DMS153 (cell line): Measurements from ENCODE around the gene RBMS1.
A peak's percentile ranks its signal among the peaks of the same experiment; 100 is the strongest.

Source experiments
- DNase-seq: peaks from one replicate; lab custom pipeline; 2025; lab: John Stamatoyannopoulos, UW

RBMS1 gene

DNA sequence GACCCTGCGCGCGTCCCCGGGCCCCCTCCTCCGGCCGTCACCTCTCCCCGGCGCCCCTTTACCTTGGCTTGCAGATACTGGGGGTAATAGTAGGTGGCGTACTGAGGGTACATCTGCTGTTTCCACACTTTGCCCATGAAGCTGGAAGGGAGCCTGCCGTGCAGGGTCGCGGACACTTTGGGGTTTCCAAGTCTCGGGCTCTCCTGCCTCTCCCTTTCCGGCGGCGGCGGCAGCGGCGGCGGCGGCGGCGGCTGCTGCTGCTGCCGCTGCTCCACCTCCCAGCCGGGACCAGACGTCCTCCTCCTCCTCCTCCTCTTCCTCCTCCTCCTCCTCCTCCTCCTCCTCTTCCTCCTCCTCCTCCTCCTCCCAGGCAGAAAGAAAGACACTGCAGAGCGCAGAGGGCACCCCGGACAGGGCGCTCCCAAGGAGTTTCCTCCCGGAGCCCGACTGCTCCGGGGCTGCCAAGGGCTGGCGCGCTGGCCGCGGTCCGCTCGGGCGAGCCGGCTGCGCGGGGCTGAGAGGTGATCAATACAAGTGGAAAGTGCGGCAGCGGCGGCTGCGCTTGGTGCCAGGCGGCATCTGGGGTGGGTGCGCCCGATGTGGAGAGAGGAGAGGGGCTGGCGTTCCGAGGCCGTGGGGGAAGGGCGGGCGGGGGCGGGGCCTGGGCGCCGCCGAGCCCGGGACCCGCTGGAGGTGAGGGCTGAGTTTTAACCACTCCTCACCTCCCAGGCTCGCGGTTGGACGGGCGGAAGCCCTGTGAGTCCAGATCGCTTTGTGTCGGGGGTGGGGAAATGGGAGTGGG is at the start of gene RBMS1:
RBMS1 (minus strand) TSS at position 581 of the 802 bp plus-strand sequence; CDS start at position 137, 444 bp downstream.
- peak; percentile 20 for DNase-seq

DNA sequence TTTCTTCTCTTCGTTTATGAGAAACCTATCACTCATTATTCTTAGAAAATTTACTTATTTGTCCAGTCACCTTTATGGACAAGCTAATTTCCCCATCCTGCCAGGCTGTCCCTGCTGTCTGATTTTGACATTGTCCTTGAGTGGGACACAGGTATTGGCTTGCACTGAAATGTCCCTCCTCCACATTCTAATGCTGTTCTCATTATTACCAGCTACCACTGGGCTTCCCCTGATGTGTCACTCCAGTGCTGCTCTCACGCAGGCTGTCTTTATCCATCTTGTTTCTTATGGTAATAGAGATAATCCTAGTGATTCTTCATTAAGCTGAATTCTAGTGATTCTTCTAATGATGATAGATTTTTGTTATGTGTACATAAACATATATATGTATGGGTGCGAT is 48.1 kb upstream of the RBMS1 start:
- DNase-seq = no peak

DNA sequence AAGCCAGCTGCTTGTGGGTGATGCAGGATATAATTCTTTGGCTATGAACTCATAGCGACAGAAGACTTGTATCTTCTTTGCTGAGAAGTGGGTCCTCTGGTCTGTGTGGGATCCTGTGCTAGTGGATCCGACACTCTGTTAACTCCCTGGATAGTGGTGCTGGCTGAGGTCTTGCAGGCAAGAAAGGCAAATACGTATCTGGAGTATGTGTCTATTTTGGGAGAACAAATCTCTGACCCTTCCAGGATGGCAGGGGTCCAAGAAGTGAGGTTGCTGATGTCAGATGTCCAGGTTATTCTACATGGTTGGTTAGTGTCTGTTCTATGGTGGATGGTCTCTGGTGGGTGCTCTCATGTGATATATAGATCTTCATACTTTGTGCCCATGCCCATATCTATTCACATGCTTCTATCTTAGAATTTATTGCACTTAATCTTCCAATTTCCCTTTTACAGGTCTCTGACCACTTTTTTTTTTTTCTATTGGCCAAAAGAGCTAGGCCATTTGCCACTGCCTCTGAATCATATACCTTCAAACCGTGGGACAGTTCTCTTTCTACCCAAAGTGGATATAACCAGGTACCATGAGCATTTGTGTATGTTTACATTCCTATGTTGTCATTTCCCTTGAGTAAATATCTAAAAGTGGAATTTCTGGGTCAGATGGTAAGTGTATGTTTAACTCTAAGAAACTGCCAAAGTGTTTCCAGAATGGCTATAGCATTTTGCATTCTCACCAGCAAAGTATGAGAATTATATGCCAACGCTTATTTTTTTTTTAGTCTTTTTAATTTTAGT is 45.1 kb upstream of the RBMS1 start:
- no peak for DNase-seq

DNA sequence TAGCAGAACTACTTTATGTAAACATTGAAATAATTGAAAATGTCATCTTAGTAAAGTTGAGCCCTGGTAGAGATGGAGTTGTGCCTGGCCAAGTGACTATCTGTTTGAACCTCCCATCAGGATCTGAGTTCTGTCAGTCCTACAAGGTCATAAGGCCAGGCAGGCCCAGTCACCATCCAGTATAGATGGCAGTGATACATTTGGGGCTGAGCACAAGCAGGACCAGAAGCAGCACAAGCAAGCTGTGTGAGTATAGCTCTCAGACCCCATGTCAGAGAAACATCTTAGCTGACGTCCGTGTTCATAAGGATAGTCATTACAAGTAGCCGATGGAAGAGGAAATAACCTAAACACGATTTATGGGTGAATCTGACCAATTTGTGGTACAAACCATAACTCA is 44.5 kb upstream of the RBMS1 start:
- DNase-seq = no peak

DNA sequence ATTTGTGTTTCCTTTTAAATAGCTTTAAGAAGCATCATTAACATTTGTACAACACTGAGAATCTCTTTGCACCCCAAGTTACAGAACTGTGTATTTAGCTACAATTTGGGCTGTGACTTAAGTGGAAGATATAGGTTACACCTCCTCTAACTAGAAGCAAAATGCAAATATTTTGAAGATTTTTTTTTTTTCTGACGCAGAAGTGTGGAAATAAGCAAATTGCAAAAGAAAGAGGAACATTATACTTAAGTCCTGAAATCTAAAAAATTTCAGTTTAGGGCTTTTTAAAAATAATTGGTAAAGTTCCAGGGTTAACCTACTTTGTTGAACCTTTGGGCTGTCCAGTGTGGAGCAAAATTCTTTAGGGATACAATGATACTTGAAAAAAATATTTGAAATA is 41.4 kb upstream of the RBMS1 start:
- no peak for DNase-seq

GRCh38 chr2:160534249-160534648 is 40.6 kb upstream of the RBMS1 start:
- DNase-seq = no peak

- no peak for DNase-seq
Observed at GRCh38 chr2:160533482-160533881, 39.9 kb upstream of the RBMS1 start.

- no peak for DNase-seq
Observed at GRCh38 chr2:160532388-160532787, 38.8 kb upstream of the RBMS1 start.

DNA sequence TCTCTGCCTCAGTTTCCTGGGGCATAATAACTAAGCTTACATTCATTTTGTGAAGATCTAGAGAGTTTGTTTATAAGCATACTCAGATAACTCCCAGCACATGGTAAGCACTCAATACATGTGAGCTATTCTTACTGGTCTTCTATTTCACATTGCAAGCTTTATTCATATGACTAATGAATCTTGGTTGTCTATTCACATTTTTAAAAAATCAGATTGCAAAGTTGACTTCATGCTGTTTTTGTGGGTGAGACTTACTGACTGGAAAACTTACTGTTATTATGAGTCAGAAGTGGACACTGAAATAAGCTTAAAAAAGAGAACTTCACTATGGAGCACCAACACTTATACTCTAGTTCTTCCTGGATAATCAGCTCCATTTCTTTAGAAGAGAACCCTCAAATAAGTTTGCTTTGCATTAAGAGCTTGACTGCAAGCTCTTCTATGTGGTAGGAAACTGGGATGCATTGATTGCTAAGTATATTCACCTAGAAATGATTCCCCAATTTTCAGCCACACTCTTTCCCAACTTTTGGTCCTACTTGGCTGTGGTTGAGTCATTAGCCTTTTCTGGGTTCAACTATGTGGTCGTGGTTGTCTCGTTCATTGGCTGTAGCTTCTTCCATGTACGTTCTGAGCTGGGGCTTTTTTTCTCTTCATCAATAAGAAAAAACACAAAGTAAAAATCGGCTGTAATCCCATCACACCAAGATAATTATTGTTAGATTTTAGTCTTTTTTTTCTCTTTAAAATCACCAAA is 29.5 kb upstream of the RBMS1 start:
- DNase-seq = no peak

DNA sequence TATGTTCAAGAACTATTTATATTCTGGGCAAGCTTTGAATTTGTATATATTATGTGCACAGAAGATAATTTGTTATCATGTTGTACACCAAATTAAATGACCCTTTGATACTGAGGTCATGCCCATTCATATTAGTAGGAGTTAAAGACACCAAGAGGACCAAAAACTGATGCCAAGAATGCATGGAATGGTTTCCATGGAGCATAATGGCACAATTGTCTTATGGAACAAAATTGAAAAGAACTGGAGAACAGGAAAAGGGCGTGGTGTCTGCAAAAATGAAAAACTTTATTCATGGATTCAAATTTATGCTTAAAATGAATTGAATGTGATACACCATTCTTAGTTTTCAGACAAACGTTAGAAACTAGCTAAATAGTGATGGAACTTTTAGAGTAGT is 24.1 kb upstream of the RBMS1 start:
- DNase-seq = no peak

DNA sequence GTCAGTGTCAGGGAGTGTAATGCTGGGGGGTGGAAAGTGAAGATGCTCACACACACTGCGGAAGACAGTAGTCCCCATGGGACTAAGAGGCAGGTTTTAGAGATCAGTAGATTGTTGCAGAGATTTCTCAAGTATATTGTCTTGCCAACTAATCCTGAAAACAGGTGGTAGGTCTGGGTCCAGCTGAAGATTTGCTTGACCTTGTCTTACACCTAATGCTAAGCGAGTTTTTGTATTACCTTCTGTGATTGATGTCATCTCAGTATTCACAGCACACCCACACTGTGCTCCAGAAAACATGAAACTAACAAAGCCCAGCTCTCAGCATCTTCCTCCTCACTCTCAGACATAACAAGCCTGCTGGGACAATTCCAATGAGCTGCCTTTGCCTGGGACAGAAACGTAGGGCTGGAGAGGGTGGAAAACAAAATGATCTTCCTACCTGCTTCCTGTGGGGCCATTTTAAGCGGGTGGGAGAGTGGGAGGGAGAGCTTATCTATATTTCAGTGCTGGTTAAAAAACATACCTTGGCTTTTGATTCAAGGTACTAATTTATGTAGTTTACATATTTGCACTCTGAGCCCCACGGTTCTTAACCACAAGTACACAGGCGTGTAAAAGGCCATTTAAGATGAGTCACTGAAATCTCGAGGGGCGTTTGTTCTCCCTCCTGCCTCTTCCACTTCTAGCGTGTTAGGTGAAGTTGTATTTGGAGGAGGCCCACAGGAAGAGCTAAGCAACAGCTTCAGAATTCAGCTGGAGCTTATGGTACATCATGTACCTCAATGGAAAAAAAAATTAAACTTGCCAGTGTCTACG is 23.1 kb upstream of the RBMS1 start:
- DNase-seq = no peak

- DNase-seq = no peak
Observed at GRCh38 chr2:160515120-160515519, 21.5 kb upstream of the RBMS1 start.

- DNase-seq = no peak
Observed at GRCh38 chr2:160513120-160513519, 19.5 kb upstream of the RBMS1 start.

GRCh38 chr2:160512491-160512890 is 18.9 kb upstream of the RBMS1 start:
- no peak for DNase-seq

- DNase-seq = no peak
Observed at GRCh38 chr2:160510617-160511016, 17.0 kb upstream of the RBMS1 start.

DNA sequence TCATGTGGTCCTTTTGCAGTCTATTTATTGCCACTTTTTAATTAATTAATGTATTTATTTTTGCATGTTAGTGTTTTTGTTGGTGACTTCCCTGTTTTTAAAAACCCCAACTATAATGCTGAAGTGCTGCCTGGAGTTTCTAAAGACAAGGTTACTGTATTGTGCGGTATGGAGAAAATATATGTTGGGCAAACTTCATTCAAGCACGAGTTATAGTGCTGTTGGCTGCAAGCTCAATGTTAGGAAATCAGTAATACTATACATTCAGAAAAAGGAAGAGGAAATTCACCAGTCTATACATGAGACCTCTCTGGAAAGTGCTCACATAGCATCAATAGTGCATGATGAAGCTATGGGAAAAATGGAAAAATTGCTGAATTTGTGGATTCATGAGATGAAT is 15.4 kb upstream of the RBMS1 start:
- DNase-seq = no peak

DNA sequence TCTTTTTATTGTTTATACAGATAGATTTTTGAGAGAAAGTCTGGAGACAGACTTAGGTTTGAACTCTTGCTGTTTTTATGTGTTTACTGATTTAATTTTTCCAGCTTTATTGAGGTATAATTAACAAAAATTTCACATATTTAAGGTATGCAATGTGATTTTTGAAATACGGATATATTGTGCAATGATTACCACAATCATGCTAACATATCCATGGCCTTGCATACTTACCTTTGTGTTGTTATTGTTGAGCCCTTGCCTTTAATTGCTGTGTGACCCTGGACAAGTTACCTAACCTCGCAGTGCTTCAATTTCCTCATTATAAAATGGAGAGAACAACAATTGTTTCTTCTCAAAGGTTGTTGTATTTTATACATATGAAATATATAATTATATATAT is 13.9 kb upstream of the RBMS1 start:
- no peak for DNase-seq

DNA sequence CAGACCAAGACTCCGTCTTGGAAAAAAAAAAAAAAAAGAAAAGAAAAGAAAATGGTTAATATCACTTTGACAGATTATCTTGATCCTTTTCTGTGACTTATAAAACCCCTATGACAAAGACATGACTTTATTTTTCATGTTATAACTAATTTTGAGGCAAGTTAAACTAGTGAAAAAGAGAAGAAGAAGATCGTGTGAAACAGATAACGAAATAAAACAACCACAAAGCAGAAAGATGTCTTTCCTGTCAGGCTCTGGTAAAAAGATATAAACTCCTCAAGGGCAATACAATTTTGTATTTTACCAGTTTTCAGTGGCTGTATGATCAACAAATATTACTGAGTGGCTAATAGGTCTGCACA is 13.4 kb upstream of the RBMS1 start:
- DNase-seq = no peak

- DNase-seq = no peak
Observed at GRCh38 chr2:160506371-160507045, 12.9 kb upstream of the RBMS1 start.

- DNase-seq = no peak
Observed at GRCh38 chr2:160505256-160505655, 11.6 kb upstream of the RBMS1 start.

GRCh38 chr2:160502478-160502877 is 8.9 kb upstream of the RBMS1 start:
- DNase-seq = no peak
